H9 (cell line): ENCODE data around the gene HOXB8. TPM values are rescaled to one million over a fixed set of nuclear protein-coding genes. Genes with fewer than 3 reads are reported as not detected.

ENCODE experiments used
- DNase-seq: peaks from one replicate; pipeline ENCODE4 v3.0.0-alpha.2; 2017
- H2AFZ ChIP-seq: one replicate; pipeline ENCODE4 v1.6.1; 2013; ENCODE audit warnings: mild to moderate bottlenecking, low read length, control low read depth, moderate library complexity
- H2AK5ac ChIP-seq: 2 replicates; pipeline ENCODE4 v1.6.1; 2013; ENCODE audit warnings: low read length, control low read depth, mixed read lengths; ENCODE audit not compliant: insufficient read length
- H2BK120ac ChIP-seq: one replicate; pipeline ENCODE4 v1.6.1; 2013; ENCODE audit warnings: low read depth, mild to moderate bottlenecking, low read length, control low read depth, inconsistent platforms; ENCODE audit not compliant: poor library complexity, severe bottlenecking
- H2BK12ac ChIP-seq: 2 replicates; pipeline ENCODE4 v1.6.1; 2013; ENCODE audit warnings: low read length, control low read depth, mixed read lengths, low read depth; ENCODE audit not compliant: insufficient read length
- H2BK15ac ChIP-seq: 2 replicates; pipeline ENCODE4 v1.6.1; 2013; ENCODE audit warnings: low read depth, low read length, control low read depth
- H2BK20ac ChIP-seq: one replicate; pipeline ENCODE4 v1.6.1; 2013; ENCODE audit warnings: low read depth, mild to moderate bottlenecking, low read length, control low read depth, inconsistent platforms; ENCODE audit not compliant: poor library complexity, severe bottlenecking
- H2BK5ac ChIP-seq: 2 replicates; pipeline ENCODE4 v1.6.1; 2013; ENCODE audit warnings: low read length, control low read depth, mixed read lengths; ENCODE audit not compliant: insufficient read length
- H3K14ac ChIP-seq: 2 replicates; pipeline ENCODE4 v1.6.1; 2013; ENCODE audit warnings: low read length, control low read depth; ENCODE audit not compliant: insufficient read depth
- H3K18ac ChIP-seq: 2 replicates; pipeline ENCODE4 v1.6.1; 2013; ENCODE audit warnings: low read depth, mild to moderate bottlenecking, mixed read lengths, low read length, control low read depth; ENCODE audit not compliant: insufficient read length
- H3K23ac ChIP-seq: 2 replicates; pipeline ENCODE4 v1.6.1; 2013; ENCODE audit warnings: low read length, control low read depth, mixed read lengths, low read depth; ENCODE audit not compliant: insufficient read length
- H3K23me2 ChIP-seq: 2 replicates; pipeline ENCODE4 v1.6.1; 2013; ENCODE audit warnings: low read depth, mild to moderate bottlenecking, mixed read lengths, low read length, control low read depth; ENCODE audit not compliant: insufficient read length, poor library complexity, severe bottlenecking
- H3K27ac ChIP-seq: 2 replicates; pipeline ENCODE4 v1.5.1; 2013; ENCODE audit warnings: low read length, control low read depth, mixed read lengths, low read depth; ENCODE audit not compliant: insufficient read length
- H3K27me3 ChIP-seq: 2 replicates; pipeline ENCODE4 v1.6.1; 2013; ENCODE audit warnings: low read length, control low read depth, inconsistent platforms; ENCODE audit not compliant: insufficient read depth
- H3K4ac ChIP-seq: 2 replicates; pipeline ENCODE4 v1.6.1; 2013; ENCODE audit warnings: low read depth, mild to moderate bottlenecking, control low read depth, inconsistent platforms, low read length, moderate library complexity
- H3K4me1 ChIP-seq: 2 replicates; pipeline ENCODE4 v1.6.1; 2013; ENCODE audit warnings: low read length, control low read depth, inconsistent platforms; ENCODE audit not compliant: insufficient read depth
- H3K4me2 ChIP-seq: 2 replicates; pipeline ENCODE4 v1.6.1; 2013; ENCODE audit warnings: low read length, control low read depth, mixed read lengths; ENCODE audit not compliant: insufficient read length, insufficient read depth
- H3K56ac ChIP-seq: 2 replicates; pipeline ENCODE4 v1.6.1; 2013; ENCODE audit warnings: low read depth, mild to moderate bottlenecking, mixed read lengths, low read length, control low read depth; ENCODE audit not compliant: insufficient read length
- H3K79me1 ChIP-seq: 2 replicates; pipeline ENCODE4 v1.6.1; 2013; ENCODE audit warnings: low read depth, mild to moderate bottlenecking, moderate library complexity, low read length, control low read depth, inconsistent platforms; ENCODE audit not compliant: insufficient read depth, poor library complexity, severe bottlenecking
- H3K79me2 ChIP-seq: 2 replicates; pipeline ENCODE4 v1.6.1; 2013; ENCODE audit warnings: low read length, control low read depth, inconsistent platforms; ENCODE audit not compliant: insufficient read depth
- H3K9ac ChIP-seq: 2 replicates; pipeline ENCODE4 v1.6.1; 2013; ENCODE audit warnings: low read length, control low read depth, mixed read lengths; ENCODE audit not compliant: insufficient read length; ENCODE audit errors: extremely low read depth
- H3K9me3 ChIP-seq: one replicate; pipeline ENCODE4 v1.6.1; 2013; ENCODE audit warnings: low read depth, low read length, inconsistent platforms; ENCODE audit not compliant: control insufficient read depth
- H3T11ph ChIP-seq: one replicate; pipeline ENCODE4 v1.6.1; 2013; ENCODE audit warnings: mild to moderate bottlenecking, low read length, control low read depth, inconsistent platforms
- H4K20me1 ChIP-seq: one replicate; pipeline ENCODE4 v1.6.1; 2013; ENCODE audit not compliant: control insufficient read depth, insufficient read length, insufficient read depth
- H4K5ac ChIP-seq: 2 replicates; pipeline ENCODE4 v1.6.1; 2013; ENCODE audit warnings: low read depth, mild to moderate bottlenecking, mixed read lengths, low read length, control low read depth; ENCODE audit not compliant: insufficient read length
- H4K8ac ChIP-seq: replicated peaks from 2 replicates; pipeline ENCODE4 v1.6.1; 2013; ENCODE audit warnings: low read length, control low read depth, mixed read lengths, low read depth; ENCODE audit not compliant: insufficient read length
- H4K91ac ChIP-seq: 2 replicates; pipeline ENCODE4 v1.6.1; 2013; ENCODE audit warnings: low read depth, mild to moderate bottlenecking, moderate library complexity, mixed read lengths, low read length, control low read depth; ENCODE audit not compliant: insufficient read length
- H3K27ac Mint-ChIP-seq, 3 experiments: 2 replicates in 2 of 3; 3 replicates in 1 of 3; pipeline ENCODE4 v1.8.0; 2020 to 2021; ENCODE audit warnings: mixed read lengths in 3 of 3, mild to moderate bottlenecking in 1 of 3, moderate library complexity in 1 of 3
- H3K27me3 Mint-ChIP-seq: 2 replicates; pipeline ENCODE4 v1.8.0; 2021; ENCODE audit warnings: low read depth, mild to moderate bottlenecking, moderate library complexity, mixed read lengths
- H3K36me3 Mint-ChIP-seq, 3 experiments: 2 replicates in 2 of 3; 3 replicates in 1 of 3; pipeline ENCODE4 v1.8.0; 2020 to 2021; ENCODE audit warnings: low read depth in 3 of 3, mixed read lengths in 3 of 3; ENCODE audit not compliant: insufficient read depth in 1 of 3
- H3K4me1 Mint-ChIP-seq, 2 experiments: 2 replicates each; pipeline ENCODE4 v1.8.0; 2020; ENCODE audit warnings: mixed read lengths in 2 of 2
- H3K4me3 Mint-ChIP-seq, 2 experiments: 2 replicates in 1 of 2; 3 replicates in 1 of 2; pipeline ENCODE4 v1.8.0; 2020 to 2021; ENCODE audit warnings: mild to moderate bottlenecking in 2 of 2, mixed read lengths in 2 of 2, moderate library complexity in 1 of 2
- H3K9me3 Mint-ChIP-seq, 2 experiments: 2 replicates in 1 of 2; 3 replicates in 1 of 2; pipeline ENCODE4 v1.8.0; 2020; ENCODE audit warnings: mild to moderate bottlenecking in 2 of 2, mixed read lengths in 2 of 2, moderate library complexity in 1 of 2
- WGBS: extraction: QIAGEN DNeasy Blood & Tissue Kit; methylation state at CpG from one replicate; pipeline ENCODE4 v1.1.7; 2013; ENCODE audit warnings: missing lambda C conversion rate, low lambda C conversion rate, mixed read lengths; ENCODE audit not compliant: insufficient read length; ENCODE audit errors: extremely low coverage; 5-methylcytosine and 5-hydroxymethylcytosine counted together
- total RNA-seq: library from RNA; stranded (reverse); gene quantifications from 2 replicates; pipeline ENCODE4 v1.2.1, GENCODE V29; 2021
- TF ChIP-seq, protein P1 (sequence below): fragments of 200-600 bp; sonication (generic); conservative IDR thresholded peaks from 3 replicates; pipeline ENCODE4 v1.8.0; 2021; ENCODE audit warnings: antibody characterized with exemption, mild to moderate bottlenecking

Gene HOXB8
- total RNA-seq, 1 experiment from 2014 or later = not detected

DNA sequence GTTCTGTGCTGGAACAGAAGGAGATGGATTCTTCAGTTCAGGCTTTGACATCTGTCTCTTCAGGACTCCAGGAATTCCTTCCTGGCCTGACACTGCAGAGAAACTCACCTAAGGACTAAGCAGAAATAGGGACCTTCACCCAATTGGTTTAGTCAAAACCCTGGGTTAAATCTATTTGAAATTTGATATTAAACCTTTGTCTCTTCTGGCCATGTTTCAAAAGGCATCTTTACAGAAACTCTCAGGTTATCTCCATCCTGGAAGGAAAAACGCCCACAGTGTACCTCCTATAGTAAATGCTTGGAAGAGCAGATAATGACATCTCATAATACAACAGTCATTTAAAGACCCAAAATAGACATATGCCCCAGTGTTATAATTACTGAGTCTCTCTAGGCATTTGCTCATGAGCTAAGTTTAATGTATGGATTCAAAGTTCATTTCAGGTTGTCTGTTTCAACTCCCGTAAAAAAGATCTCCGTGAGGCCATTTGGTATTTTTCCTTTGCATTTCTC lies 31.3 kb downstream of the HOXB8 start:
- Mint-ChIP-seq H3K4me1 (peaks cover 13 to 27% of the 10 kb centered on the region in 2 experiments), H3K27ac (no peak overlapping the region), H3K36me3 (no peaks in the 10 kb centered on the region; a peak in 2 of 7 replicates), H3K27me3 (peaks cover 100% of the 10 kb centered on the region), H3K4me3 (no peak overlapping the region), H3K9me3 (peaks cover 10 to 25% of the 10 kb centered on the region in 2 experiments)
- H4K91ac ChIP-seq = no peak overlapping the region
- H3K4me1 ChIP-seq = no peaks in the 10 kb centered on the region
- H2BK15ac ChIP-seq = no peak overlapping the region
- no peaks in the 10 kb centered on the region for H4K20me1 ChIP-seq
- peaks cover 100% of the 10 kb centered on the region for H3K27me3 ChIP-seq
- TF ChIP-seq, protein P1, sequence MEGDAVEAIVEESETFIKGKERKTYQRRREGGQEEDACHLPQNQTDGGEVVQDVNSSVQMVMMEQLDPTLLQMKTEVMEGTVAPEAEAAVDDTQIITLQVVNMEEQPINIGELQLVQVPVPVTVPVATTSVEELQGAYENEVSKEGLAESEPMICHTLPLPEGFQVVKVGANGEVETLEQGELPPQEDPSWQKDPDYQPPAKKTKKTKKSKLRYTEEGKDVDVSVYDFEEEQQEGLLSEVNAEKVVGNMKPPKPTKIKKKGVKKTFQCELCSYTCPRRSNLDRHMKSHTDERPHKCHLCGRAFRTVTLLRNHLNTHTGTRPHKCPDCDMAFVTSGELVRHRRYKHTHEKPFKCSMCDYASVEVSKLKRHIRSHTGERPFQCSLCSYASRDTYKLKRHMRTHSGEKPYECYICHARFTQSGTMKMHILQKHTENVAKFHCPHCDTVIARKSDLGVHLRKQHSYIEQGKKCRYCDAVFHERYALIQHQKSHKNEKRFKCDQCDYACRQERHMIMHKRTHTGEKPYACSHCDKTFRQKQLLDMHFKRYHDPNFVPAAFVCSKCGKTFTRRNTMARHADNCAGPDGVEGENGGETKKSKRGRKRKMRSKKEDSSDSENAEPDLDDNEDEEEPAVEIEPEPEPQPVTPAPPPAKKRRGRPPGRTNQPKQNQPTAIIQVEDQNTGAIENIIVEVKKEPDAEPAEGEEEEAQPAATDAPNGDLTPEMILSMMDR = no peak
- H3K23ac ChIP-seq = no peak overlapping the region
- H2BK20ac ChIP-seq = no peak overlapping the region
- no peak overlapping the region for H3K9ac ChIP-seq
- DNase-seq = no peak
- no peak overlapping the region for H3K56ac ChIP-seq
- WGBS = no CpG with 5 or more reads among the region's 3 CpGs
- peaks cover 3% of the 10 kb centered on the region for H3K23me2 ChIP-seq
- H4K5ac ChIP-seq = no peak overlapping the region
- no peak overlapping the region for H2AK5ac ChIP-seq
- H2AFZ ChIP-seq = no peak overlapping the region
- no peak overlapping the region for H3K4me2 ChIP-seq
- no peak overlapping the region for H3K18ac ChIP-seq
- H4K8ac ChIP-seq = no peak overlapping the region
- no peak overlapping the region for H2BK5ac ChIP-seq
- H3K79me2 ChIP-seq = no peaks in the 10 kb centered on the region
- H3K9me3 ChIP-seq = no peaks in the 10 kb centered on the region
- H2BK120ac ChIP-seq = no peak overlapping the region
- H3T11ph ChIP-seq = no peak overlapping the region
- H3K14ac ChIP-seq = no peak overlapping the region
- no peak overlapping the region for H2BK12ac ChIP-seq
- H3K79me1 ChIP-seq = no peaks in the 10 kb centered on the region
- no peak overlapping the region for H3K4ac ChIP-seq
- no peak overlapping the region for H3K27ac ChIP-seq
